CD4-positive, alpha-beta T cell treated with Interleukin-21 for 1 hour (primary cell): Measurements from ENCODE around the gene TBC1D8.
A peak's percentile ranks its signal among the peaks of the same experiment; 100 is the strongest.

Source experiments
- DNase-seq: peaks from one replicate; pipeline ENCODE4 v3.0.0-alpha.2; 2020

Gene TBC1D8

DNA sequence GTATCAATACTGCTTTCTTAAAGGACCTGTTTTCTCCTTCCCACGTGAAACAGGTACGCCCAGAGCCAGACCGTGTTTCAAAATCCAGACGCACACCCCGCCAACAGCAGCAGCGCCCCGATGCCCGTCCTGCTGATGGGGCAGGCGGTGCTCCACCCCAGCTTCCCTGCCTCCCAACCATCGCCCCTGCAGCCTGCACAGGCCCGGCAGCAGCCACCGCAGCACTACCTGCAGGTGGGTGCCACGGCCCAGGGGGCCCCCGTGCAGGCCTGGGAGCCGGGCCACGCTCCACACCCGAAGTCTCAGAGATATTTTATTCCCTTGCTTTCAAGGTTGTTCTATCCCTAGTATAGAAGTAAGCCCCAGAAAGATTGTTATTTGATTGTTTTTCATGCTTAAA lies 157.9 kb downstream of the TBC1D8 start:
- DNase-seq = no peak

DNA sequence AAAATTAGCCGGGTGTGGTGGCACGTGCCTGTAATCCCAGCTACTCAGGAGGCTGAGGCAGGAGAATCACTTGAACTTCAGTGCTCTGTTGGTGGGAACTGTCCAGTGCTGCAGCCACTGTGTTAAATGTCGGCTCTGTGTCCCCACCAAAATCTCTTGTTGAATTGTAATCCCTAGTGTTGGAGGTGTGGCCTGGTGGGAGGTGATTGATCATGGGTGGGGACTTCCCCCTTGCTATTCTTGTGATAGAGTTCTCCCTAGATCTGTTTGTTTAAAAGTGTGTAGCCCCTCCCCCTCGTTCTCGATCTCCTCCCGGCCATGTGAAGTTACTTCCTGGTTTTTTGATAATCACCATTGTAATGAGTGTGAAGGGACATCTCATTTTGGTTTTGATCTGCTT lies 158.9 kb downstream of the TBC1D8 start:
- no peak for DNase-seq

DNA sequence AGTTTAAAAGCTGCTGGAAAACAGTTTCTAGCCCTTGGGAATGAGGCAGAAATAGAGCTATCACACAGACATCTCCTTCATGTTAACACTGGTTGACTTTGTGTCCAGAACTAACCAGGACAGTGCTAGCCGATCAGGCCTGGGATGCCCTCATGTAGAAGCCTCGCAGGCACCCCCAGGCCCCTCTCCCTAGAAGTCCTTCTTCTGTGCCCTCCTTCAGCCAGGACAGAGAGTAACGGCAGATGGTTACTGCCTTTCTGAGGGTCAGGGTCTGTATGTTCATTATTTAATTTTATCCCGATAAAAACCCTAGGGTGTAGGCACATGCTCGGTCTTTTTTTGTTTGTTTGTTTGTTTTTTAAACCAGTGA lies 159.8 kb downstream of the TBC1D8 start:
- DNase-seq = no peak

DNA sequence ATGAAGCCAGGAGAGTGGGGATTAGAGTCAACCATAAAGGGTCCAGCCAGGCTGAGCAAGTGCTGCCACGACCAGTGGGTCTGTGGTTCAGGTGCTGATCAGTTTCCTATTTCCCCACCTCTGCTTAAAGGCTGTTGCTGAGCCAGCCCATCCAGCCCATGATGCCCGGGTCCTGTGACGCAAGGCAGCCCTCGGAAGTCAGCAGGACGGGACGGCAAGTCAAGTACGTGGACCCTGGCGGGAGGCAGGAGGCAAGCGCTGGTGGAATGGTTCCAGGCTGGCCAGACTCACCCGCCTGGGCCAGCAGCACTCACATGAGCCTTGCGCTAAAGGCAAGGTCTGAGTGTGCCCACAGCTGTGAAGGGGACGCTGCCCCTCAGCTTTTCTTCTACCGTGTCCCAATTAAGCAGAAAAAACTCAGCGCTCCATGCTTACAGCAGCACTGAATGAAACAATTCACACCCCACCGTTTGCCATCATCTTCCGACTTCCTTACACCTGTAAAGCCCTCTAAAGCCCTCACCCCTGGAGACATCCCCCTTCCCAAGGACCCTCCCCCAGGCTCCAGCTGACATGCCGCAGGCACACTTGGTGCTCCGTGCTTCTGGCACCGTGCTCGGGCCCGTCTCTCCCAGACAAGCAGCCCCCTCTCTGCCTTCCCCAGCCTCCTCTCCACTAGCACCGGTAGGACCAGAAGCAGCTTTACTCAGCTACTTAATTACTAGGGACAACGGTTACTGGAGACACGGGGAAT lies 160.4 kb downstream of the TBC1D8 start:
- no peak for DNase-seq

DNA sequence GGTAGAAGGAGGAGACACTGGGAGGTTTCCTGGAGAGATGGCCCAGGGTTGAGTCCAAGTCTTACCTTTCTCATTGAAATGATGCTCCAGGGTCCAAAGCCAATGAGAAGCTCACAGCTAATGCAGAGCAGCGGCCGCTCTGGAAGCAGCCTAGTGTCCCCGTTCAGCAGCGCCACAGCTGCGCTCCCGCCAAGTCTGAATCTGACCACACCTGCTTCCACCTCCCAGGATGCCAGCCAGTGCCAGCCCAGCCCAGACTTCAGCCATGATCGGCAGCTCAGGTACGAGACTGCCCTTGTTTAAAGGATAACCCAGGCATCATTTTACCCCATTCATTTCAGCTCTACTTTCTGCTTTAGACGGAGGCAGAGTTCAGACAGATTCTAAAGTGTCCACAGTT lies 161.0 kb downstream of the TBC1D8 start:
- no peak for DNase-seq

DNA sequence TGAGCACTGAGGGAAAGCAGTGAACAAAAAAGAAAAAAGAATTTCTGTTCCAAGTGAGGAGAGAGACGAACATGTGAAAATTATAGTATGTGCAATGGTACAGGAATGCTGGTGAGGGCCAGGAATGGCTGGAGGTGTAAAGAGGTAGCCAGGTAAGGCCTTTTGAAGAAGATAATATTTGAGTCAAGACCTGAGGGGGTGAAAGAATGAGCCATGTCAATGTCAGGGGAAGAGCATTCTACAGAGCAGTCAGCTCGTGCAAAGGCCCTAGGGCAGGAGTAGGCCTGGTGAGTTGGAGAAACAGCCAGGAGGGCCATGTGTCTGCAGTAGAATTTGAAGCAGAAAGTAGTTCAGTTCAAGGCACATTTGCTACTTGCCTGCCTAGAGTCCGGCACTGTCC lies 161.5 kb downstream of the TBC1D8 start:
- DNase-seq = no peak

DNA sequence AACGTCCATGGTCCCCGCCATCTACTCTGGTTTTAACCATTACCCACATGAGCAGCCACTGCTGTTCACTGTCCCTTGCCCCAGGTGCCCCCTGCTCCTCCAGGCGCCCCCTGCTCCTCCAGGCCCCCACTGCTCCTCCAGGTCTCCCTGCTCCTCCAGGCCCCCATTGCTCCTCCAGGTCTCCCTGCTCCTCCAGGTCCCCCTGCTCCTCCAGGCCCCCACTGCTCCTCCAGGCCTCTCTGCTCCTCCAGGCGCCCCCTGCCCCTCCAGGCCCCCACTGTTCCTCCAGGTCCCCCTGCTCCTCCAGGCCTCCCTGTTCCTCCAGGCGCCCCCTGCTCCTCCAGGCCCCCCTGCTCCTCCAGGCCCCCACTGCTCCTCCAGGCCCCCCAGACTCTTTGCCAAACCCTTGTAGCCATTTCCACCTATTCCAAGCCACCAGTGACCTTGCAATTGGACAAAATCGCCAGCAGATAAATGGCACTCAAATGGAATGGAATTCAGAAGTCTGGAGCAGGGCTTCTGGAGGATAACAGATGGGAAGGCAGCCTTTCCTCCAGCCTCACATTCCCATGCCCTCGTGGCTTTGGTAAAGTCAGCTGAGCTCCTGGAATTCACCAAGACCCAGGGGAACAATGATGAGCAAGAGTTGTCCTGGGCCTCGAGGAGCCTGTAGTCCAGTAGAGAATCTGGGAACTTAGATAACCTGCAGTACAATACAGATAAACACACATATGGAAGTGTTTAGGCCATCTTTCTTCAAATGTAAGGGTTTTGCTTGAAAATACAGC lies 162.4 kb downstream of the TBC1D8 start:
- no peak for DNase-seq

DNA sequence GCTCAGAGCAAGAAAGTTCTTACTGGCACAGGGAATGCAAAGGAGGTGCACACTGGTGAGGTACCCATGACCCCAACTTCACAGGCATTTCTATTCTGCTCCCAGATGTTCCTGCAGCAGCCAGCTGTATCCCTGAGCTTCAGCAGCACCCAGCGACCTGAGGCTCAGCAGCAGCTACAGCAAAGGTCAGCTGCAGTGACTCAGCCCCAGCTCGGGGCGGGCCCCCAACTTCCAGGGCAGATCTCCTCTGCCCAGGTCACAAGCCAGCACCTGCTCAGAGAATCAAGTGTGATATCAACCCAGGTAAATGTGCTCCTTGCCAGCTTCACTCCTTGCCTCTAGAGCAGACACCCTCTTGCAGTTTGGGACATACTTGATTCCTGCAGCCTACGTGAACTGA lies 163.2 kb downstream of the TBC1D8 start:
- DNase-seq = no peak

DNA sequence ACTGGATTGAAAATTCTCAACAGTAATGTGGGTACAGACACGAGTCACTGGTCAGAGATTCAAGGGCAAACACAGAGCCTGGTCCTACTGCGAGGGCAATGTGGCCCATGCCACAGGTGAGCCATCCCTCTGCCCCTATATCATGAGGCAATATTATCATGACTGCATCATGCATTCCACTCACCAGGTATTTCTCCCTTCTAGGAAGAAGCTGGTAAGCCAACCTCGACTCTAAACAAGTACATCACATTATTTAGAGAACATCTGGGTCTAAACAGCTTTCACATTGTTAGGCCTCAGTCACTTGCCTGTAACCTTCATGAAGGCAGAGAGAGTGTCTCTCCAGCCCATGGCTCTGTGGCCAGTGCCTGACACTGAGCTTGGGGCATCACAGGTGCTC lies 163.6 kb downstream of the TBC1D8 start:
- DNase-seq = no peak

DNA sequence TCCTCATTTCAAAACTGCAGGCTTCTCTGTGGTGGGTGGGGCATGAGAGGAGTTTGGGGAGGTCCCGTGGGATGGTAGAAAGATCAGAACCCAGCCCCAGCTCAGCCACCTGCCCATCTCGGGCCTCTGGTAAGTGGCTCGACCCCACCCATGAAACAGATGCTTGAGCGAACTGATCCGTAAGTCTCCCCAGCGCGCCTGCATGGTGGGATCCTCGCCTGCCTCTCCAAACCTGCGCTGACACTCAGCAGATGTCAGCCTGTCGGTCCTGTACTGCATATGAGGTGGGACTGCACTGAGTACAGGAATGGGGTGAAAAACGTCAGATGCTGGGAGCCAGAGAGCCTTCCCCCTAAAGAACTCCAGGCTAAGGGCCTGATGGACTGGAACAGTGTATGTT lies 165.0 kb downstream of the TBC1D8 start:
- DNase-seq = no peak

DNA sequence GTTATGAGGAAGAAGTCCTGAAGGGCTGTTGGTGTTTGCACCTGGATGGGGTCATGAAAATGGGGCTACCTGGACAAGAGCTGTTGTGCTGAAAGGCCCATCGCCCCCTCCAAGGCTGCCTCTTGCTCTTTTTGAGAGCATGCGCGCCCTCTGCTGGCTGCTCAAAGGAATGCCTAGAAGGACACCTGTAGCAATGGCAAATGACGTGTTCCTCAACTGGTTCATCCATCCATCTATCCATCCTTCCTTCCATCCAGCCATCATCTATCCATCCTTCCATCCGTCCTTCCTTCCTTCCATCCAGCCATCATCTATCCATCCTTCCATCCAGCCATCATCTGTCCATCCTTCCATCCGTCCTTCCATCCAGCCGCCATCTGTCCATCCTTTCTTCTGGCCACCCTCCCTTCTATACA lies 166.3 kb downstream of the TBC1D8 start:
- peak; percentile 76 for DNase-seq

DNA sequence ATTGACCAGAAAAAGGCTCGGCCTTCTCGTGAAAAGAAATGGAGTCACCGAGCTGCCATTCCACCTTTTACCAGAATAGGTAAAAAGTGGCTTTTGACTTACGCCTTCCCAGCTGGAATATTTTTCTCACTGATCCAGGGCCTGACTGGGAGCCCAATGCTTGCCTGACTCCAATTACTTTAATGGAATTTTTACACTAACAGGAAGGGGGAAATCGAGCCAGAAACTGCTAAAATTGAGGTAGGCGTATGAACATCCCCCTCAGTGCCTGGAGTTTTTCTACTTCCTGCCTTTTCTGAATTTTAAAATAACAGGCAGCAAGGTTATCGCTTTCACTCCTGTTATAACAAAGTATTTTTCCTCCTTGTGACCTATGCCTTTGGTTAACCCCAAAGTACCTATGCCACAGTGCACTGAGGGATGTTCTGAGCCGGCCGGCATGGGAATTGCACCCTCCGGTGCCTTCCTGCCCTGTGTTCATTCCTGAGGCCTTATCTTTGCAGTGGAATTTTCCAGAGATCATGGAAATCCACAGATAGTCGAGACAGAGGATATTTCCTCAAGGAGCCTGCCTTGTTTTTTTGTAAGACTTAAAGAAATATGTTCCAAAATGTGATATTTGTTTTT lies 167.4 kb downstream of the TBC1D8 start:
- DNase-seq = no peak

DNA sequence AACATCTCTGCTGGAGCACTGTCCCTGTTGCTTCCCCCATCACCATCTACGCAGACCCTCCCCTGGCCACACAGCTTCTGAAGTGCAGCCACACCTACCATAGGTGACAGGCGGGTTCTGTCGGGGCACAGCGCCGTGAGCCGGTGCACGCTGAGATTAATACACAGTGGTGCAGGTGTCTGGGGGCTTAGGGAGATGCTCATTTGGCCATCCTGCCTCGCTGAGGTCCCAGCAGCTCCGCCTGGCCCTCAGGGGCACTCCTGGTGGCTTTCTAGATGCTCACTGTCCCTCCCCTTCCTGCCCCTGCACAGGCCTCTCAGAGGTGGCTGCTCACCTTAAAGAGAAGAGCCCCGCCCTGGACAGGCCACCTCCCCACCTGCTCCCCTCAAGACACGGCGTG lies 168.0 kb downstream of the TBC1D8 start:
- DNase-seq = no peak

DNA sequence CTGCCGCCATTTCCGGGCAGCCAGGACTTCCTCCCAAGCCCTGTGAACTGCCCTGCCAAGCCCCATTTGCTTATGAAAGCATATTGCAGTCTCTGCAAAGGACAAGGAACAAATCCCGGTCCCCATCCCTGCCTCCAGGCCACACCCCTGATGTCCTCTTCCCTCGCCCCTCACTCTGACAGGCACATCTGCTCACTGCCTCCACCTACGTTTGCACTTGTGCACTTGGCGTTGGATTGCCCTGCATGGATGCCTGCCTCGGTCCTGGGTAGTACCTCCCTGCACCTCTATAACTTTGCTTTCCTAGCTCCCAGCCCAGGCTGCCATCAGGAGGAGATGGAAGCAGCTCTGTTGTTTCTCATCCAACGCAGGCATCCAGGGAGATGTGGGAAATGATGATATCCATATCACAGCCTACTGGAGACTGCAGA lies 168.7 kb downstream of the TBC1D8 start:
- DNase-seq = no peak

DNA sequence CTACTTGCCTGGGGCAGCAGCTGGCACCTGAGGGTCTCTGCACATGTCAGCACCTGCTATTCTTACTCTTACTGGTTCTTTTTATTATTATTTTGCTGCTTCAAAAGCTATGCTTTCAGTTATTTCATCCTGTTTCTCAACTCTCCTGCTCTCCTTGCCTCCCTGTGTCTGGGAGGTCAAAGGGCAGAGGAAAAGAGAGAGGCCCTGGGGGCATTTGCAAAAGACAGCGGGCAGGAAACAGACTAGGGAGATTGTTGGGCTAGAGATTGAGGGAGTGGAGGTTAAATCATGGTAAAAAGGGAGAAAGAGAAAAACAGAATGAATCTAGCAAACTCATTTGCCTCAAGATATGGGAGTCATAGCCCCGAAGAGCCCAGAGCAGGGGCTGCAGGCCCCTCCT lies 170.2 kb downstream of the TBC1D8 start:
- DNase-seq = no peak

DNA sequence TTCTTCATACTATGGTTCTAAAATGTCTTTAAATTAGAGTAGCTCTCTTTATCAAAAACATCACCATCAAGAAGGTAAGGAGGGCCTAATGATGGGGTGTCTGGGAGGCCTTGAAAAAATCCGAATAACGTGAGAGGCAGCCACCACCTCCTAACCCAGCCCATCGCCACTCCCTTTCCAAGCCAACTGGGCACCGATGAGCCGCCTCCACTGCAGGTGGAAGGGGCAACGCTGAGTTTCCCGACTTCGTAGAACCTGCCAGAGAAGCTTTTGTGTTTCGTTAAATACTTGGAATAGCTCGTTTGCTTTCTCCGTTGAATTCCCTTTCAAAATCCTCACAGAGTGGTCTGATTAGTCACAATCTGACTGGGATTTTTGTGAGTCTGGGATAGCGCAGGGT lies 171.1 kb downstream of the TBC1D8 start:
- no peak for DNase-seq

DNA sequence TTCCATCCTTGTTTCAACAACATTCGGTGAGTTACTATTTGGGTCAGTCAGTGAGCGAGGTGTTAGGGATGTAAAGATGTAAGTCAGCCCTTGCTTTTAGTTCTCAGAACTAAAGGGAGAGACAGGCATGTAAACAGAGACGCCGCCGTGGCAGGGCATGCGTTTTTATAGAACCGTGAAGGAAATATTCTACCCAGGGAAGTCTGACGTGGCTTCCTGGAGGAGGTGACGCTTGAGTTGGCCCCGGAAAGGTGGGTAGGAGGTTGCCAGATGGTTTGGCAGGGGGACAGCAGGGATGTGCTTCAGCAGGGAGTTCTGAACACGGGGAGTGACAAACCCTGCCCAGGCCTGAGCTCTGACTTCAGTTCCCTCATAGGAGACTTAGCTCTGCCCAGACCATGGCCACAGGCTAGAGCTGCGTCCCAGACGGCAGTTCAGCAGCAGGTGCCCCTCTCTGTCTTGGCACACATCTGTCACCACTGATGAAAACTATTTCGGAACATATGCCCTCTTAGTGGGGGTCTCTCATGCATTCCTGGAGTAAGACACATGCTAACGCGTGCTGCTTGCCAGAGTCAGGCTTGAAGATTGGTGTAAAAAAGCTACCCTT lies 172.5 kb downstream of the TBC1D8 start:
- no peak for DNase-seq

DNA sequence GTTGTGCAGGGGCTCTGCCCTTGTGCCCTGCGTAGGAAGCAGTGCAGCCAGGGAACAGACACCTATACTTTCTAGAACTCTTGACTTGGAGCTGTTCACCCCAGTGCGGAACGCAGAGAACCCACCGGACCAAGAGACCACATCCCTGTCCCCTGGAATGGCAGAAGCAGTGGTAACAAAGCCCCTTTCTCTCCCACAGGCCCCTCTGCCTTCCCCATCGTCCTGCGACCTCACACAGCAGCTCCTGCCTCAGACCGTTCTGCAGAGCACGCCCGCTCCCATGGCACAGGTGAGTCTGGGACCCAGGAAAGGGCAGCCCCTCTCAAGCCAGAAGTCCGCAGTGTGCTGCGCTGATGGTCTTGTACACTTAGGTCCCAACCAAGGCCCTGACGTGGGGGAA lies 173.7 kb downstream of the TBC1D8 start:
- DNase-seq = no peak

DNA sequence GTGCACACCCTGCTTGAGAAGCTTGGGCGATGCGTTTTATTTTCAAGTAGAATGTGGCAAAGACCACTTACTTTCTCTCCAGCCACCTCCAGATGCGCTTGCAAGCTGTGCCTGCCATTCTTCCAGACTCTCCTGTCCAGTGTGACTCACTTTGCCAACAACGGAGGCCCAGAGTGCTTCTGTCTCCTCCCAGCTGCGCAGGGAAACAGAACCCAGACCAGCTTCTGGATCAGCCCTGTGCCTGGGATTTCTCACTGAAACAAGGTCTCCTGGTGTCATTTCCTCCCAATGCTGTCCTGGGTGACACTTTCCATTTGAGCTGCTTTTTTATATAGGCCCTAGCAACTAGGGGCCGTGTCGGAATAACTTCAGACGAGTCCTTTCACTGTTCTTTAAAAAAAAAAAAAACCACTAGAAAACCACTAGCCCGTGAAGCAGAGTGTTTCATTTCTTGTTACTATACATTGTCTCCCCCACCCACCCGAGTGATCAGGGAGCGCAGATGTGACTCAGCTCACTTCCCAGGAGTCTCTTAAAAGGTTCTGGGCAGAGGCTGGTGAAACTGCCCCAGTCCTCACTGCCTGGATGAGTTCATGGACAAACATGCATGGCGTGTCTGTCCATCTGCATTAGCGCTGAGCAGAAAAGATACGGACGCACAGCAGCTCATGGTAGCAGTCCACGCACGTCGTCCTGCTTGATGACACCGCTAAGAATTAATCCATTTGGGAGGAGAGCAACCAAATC lies 174.4 kb downstream of the TBC1D8 start:
- no peak for DNase-seq

DNA sequence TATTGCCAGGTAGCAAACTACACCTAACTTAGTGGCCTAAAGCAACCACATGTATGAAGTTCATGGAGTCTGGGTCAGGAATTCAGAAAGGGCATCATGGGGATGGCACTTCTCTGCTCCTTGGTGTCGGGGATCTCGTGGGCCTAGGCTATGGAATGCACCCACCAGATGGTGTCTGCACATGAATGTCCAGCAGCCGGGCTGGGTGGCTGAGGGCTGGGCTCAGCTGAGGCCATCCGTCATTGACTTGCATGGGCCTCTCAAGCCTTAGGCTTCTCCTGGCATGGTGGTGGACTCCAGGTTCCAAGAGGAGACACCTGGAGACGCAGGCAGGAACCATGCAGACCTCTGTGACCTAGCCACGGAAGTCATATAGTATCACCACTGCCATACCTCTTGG lies 175.1 kb downstream of the TBC1D8 start:
- no peak for DNase-seq

DNA sequence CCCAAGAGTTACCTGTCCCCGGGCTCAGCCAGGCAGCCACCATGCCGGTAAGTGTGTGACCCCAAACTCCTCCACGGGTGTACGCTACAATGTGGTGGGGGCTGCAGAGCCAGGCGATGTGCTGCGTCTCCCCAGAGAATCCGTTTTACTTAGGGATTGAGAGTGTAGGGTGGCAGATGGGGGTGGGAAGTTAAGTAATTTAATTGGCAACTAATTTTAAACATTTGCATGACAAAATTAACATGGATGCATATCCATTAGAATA lies 175.7 kb downstream of the TBC1D8 start:
- DNase-seq = no peak

DNA sequence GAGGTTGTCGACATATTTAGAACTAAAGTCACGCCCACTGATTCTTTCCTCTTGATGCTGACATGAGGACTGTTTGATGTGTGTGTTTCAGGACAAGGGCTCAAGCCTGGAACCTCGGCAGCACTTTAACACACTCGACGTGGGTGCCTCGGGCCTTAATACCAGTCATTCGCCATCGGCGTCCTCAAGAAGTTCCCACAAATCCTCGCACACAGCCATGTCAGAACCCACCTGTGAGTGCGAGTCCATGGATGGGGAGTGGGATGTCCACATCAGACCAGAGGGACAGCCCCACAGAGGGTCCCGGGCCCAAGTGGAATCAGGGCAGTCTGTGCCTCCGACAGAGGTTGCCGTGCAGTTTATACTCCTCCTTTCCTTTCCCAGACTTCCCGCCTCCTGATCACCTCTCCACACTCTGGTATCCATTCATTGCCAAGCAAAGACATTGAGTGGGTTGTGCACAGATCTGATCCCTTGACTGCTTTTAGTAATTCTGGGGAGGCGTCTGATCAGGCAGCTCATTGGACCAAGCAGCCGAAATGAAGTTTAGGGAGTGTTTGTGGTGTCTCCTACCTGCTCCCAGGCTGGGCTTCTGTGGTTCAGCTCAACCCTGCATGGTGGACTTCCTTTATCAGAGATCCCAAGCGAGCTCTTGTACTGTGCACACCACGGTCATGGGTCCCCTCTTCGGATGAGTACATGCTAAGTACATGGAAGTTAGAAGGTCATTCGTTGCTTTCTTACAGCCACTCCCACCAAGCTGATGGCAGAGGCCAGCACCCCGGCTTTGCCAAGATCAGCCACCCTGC lies 176.3 kb downstream of the TBC1D8 start:
- no peak for DNase-seq
